Adipocyte (in vitro differentiated cells): ENCODE measurements around the gene TP53I13.

Experiments used
- DNase-seq: peaks from one replicate; pipeline ENCODE4 v3.0.0-alpha.2; 2015; ENCODE audit warnings: low read depth
- H3K27me3 ChIP-seq: replicated peaks from 2 replicates; pipeline ENCODE4 v1.7.0; 2013; ENCODE audit warnings: mild to moderate bottlenecking, low read length, moderate library complexity; ENCODE audit not compliant: control insufficient read depth, insufficient read depth
- H3K36me3 ChIP-seq: 2 replicates; pipeline ENCODE4 v1.7.0; 2013; ENCODE audit warnings: low read length, mild to moderate bottlenecking, moderate library complexity; ENCODE audit not compliant: control insufficient read depth, insufficient read depth, severe bottlenecking
- H3K4me1 ChIP-seq: 2 replicates; pipeline ENCODE4 v1.7.0; 2013; ENCODE audit warnings: mild to moderate bottlenecking, low read length, moderate library complexity; ENCODE audit not compliant: control insufficient read depth, insufficient read depth
- H3K4me3 ChIP-seq: 2 replicates; pipeline ENCODE4 v1.7.0; 2013; ENCODE audit warnings: mild to moderate bottlenecking, low read length, moderate library complexity
- H3K9ac ChIP-seq: 2 replicates; pipeline ENCODE4 v1.7.0; 2013; ENCODE audit warnings: mild to moderate bottlenecking, low read length, moderate library complexity
- H3K9me3 ChIP-seq: 2 replicates; pipeline ENCODE4 v1.7.0; 2013; ENCODE audit warnings: mild to moderate bottlenecking, low read length, moderate library complexity; ENCODE audit not compliant: control insufficient read depth

Gene TP53I13

DNA sequence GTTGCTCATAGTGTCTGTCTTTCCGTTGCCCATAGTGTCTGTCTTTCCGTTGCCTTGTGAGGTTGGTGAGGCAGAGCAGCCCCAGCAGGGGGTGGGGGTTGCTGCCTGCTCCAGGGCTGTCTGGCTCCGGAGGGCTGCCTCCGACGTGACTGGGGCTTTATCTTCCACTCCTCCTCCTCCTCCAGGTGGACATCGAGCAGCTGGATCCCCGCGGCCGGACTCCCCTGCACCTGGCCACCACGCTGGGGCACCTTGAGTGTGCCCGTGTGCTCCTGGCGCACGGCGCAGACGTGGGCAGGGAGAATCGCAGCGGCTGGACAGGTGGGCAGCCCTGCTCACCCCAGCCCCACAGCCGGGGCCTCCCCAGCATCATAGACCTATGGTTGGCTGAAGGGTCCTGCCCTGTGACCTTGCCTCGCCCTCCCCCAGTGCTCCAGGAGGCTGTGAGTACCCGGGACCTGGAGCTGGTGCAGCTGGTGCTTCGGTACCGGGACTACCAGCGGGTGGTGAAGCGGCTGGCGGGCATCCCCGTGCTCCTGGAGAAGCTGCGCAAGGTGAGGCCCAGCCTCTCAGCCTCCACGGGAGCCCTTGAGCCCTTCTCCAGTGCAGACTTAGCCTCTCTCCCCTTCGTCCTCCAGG is 39.2 kb downstream of the TP53I13 start:
- no peaks in the 10 kb centered on the region for H3K27me3 ChIP-seq
- no peak overlapping the region for H3K9ac ChIP-seq
- no peaks in the 10 kb centered on the region for H3K4me1 ChIP-seq
- H3K9me3 ChIP-seq: no peaks in the 10 kb centered on the region
- H3K4me3 ChIP-seq: no peak overlapping the region
- no peak for DNase-seq
- no peaks in the 10 kb centered on the region for H3K36me3 ChIP-seq

DNA sequence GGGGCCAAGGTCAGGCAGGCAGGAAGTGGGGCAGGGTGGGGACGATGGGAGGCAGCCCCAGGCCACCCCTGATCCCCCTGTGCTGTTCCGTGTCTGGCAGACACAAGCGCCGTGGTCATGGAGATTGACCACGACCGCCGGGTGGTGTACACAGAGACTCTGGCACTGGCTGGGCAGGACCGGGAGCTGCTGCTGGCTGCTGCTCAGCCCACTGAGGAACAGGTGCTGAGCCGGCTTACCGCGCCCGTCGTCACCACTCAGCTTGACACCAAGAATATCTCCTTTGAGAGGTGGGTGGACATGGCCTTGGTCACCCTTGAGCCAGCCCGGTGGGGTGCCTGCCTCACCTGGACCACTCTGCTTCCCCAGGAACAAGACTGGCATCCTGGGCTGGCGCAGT is 40.5 kb downstream of the TP53I13 start:
- no peak overlapping the region for H3K9ac ChIP-seq
- no peak for DNase-seq
- no peaks in the 10 kb centered on the region for H3K36me3 ChIP-seq
- H3K4me3 ChIP-seq: no peak overlapping the region
- no peaks in the 10 kb centered on the region for H3K27me3 ChIP-seq
- no peaks in the 10 kb centered on the region for H3K9me3 ChIP-seq
- peaks cover 6% of the 10 kb centered on the region for H3K4me1 ChIP-seq

DNA sequence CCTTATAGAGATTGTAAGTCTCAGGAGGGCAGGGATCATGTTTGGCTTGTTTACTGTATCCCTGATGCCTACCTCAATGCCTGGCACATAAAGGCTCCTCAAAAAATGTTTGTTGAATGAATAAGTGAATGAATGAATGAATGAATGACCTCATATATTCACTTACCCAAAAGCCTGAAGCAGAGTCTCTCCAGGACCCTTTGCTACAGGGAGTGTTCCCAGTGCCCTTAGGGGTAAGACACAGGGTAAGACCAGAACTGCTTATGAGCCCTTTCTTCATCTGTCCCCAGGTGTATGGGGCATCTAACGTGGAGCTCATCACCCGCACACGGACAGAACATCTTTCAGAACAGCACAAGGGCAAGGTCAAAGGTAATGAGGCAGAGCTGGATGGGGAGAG is 41.9 kb downstream of the TP53I13 start:
- no peaks in the 10 kb centered on the region for H3K27me3 ChIP-seq

DNA sequence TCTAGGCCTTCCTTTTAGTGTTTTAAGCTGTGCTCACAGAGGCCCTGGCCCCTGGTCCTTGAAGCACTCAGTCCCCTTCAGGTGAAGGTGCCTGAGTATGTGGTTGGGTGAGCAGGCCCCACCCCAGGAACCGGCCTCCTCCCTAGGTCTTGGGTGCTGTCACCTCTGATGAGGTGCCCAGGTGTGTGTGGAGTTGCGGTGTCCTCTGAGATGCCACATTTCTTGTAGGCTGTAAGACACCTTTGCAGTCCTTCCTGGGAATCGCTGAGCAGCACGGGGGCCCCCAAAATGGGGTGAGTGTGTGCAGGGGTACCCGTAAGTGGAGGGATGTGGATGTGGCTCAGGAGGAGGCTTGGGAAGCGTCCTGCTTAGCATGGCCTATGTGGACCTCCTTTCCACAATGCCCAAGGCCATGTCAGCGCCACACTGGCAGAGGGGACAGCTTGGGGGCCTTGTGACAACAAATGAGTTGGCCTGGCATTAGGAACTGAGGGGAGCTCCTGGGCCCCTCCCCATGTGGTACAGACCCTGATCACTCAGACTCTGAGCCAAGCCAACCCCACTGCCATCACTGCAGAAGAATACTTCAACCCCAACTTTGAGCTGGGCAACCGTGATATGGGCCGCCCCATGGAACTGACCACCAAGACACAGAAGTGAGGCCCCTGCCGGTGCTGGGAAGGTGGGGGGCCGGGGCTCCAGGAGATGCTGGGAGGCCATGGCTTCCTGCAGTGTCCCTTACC is 43.0 kb downstream of the TP53I13 start:
- no peaks in the 10 kb centered on the region for H3K27me3 ChIP-seq
- H3K9me3 ChIP-seq: no peaks in the 10 kb centered on the region
- H3K4me3 ChIP-seq: no peak overlapping the region
- H3K9ac ChIP-seq: no peak overlapping the region
- H3K36me3 ChIP-seq: no peaks in the 10 kb centered on the region
- no peak for DNase-seq
- peaks cover 19% of the 10 kb centered on the region for H3K4me1 ChIP-seq

More for the DNA sequence above, 41.9 kb downstream of the TP53I13 start:
- Histone ChIP-seq H3K9me3 (no peaks in the 10 kb centered on the region), H3K36me3 (no peaks in the 10 kb centered on the region), H3K4me1 (peaks cover 13% of the 10 kb centered on the region), H3K4me3 (no peak overlapping the region), H3K9ac (no peak overlapping the region)
- DNase-seq: no peak

DNA sequence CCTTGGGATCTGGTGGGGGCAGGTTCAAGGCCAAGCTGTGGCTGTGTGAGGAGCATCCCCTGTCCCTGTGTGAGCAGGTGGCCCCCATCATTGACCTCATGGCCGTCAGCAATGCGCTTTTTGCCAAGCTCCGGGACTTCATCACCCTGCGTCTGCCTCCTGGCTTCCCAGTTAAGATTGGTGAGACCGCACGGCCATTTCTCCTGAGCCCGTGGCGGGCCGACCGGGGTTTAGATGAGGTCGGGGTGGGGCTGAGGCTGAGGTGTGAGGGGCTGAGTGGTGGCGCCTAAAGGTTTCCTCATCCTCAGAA is 43.5 kb downstream of the TP53I13 start:
- H3K36me3 ChIP-seq: no peaks in the 10 kb centered on the region
- no peak for DNase-seq

DNA sequence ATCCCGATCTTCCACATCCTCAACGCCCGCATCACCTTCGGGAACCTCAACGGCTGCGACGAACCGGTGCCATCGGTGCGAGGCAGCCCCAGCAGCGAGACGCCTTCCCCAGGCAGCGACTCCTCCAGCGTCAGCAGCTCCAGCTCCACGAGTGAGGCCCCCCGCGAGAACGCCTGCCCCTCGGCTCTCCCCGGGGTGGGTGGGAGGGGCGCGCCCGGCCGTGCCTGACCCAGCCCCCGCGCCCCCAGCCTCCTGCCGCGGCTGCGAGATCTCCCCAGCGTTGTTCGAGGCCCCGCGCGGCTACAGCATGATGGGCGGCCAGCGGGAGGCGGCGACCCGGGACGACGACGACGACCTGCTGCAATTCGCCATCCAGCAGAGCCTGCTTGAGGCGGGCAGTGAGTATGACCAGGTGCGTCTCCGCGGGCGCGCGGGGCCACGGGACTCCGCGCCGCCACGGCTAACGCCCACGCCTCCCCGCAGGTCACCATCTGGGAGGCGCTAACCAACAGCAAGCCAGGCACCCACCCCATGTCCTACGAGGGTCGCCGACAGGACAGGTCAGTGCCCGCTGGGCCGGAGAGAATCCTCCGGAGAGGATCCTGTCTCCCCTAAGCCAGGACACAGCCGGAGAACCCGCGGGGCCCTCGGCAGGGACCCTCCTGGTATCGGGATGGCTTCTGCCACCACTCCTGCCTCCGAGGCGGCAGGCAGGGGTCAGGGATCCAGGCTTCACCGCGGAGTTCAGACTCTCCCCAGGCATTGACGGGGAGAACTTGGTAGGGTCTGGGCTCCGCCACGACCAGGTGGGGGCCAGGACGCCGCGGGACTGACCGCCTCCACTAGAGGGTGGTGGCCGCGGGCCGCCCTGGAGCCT is 44.1 kb downstream of the TP53I13 start:
- H3K4me1 ChIP-seq: peaks cover 23% of the 10 kb centered on the region
- H3K9me3 ChIP-seq: no peaks in the 10 kb centered on the region
- DNase-seq: no peak
- H3K9ac ChIP-seq: no peak overlapping the region
- H3K27me3 ChIP-seq: no peaks in the 10 kb centered on the region
- no peaks in the 10 kb centered on the region for H3K36me3 ChIP-seq
- H3K4me3 ChIP-seq: no peak overlapping the region

More for the DNA sequence above, 43.5 kb downstream of the TP53I13 start:
- no peak overlapping the region for H3K4me3 ChIP-seq
- H3K4me1 ChIP-seq: peaks cover 19% of the 10 kb centered on the region
- H3K27me3 ChIP-seq: no peaks in the 10 kb centered on the region
- H3K9me3 ChIP-seq: no peaks in the 10 kb centered on the region
- H3K9ac ChIP-seq: no peak overlapping the region

DNA sequence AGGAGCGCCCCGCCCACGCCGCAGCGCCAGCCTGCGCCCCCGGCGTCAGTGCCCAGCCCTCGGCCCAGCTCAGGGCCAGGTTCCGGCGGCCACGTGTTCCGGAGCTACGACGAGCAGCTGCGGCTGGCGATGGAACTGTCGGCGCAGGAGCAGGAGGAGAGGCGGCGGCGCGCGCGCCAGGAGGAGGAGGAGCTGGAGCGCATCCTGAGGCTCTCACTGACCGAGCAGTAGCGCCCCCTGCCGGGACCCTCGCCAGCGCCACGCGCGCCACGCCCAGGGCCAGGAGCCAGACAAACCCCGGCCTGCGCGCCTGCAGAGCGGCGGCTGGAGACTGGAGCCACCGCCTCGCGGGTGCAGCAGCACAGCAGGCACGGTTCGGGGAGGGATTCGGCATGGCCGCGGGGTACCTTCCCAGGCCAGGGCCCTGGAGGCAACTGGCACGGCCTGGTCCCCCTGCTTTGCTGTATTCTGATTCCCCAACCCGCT is 44.9 kb downstream of the TP53I13 start:
- H3K36me3 ChIP-seq: no peaks in the 10 kb centered on the region
- H3K4me3 ChIP-seq: peak overlapping the region; percentile 59
- H3K4me1 ChIP-seq: peaks cover 23% of the 10 kb centered on the region
- no peaks in the 10 kb centered on the region for H3K9me3 ChIP-seq
- no peaks in the 10 kb centered on the region for H3K27me3 ChIP-seq
- peak; percentile 90 for DNase-seq
- peak overlapping the region; percentile 75 for H3K9ac ChIP-seq

DNA sequence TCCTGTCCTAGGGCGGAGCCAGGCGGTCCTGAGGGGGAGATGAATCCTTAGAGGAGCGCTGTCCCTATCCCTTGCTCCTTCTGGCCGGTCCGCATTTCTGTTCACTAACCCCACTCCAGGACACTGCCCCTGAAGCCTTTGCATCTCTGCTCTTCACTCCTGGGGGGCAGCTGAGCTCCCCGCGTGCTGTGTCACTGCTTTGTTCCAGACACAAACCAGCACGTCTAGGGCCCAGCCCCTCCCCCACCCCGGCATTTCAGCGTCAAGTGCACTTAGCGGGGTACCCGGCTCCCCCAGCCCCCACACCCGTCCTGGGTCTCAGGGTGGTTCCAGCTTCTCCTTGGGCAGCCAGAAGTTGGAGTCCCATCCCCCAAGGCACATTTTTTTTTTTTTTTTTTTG is 45.4 kb downstream of the TP53I13 start:
- no peaks in the 10 kb centered on the region for H3K27me3 ChIP-seq
- H3K9me3 ChIP-seq: no peaks in the 10 kb centered on the region
- H3K4me1 ChIP-seq: peaks cover 23% of the 10 kb centered on the region
- H3K36me3 ChIP-seq: no peaks in the 10 kb centered on the region
- peak overlapping the region; percentile 75 for H3K9ac ChIP-seq
- H3K4me3 ChIP-seq: peak overlapping the region; percentile 59
- DNase-seq: no peak

DNA sequence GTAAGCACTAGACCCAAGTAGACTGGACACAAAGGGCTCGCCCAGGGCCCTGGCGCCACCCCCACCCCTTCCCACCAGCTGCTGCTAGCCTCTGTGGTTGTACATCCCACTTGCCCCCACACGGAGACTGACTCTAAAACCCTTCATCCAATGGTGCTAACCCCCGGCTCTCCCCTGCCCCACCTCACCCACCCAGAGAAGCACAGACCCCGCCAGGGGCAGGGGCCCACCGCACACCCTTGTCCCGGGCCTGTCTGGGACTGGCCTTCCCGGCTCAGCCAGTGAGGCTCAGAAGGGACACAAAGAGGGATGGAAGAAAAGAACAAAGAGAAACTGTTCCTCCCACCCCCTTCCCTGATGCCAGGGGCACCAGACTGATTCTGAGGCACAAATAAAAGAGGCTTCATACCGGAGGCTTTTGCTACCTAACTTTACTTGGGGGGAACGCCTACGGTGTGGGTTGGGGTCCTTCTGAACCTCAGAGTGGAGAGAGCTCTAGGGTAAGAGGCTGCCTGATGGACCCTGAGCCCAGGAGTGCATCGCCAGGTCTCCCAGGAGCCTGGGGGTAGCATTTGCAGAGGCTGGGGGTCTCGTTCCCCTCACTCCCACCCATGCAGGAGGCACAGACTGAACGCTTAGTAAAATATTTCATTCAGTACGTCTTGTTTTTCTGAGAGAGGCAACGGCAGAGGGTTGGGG is 46.0 kb downstream of the TP53I13 start:
- Histone ChIP-seq H3K36me3 (no peaks in the 10 kb centered on the region), H3K4me1 (peaks cover 23% of the 10 kb centered on the region), H3K9me3 (no peaks in the 10 kb centered on the region), H3K27me3 (no peaks in the 10 kb centered on the region), H3K4me3 (peak overlapping the region; percentile 53), H3K9ac (peak overlapping the region; percentile 19)
- no peak for DNase-seq

DNA sequence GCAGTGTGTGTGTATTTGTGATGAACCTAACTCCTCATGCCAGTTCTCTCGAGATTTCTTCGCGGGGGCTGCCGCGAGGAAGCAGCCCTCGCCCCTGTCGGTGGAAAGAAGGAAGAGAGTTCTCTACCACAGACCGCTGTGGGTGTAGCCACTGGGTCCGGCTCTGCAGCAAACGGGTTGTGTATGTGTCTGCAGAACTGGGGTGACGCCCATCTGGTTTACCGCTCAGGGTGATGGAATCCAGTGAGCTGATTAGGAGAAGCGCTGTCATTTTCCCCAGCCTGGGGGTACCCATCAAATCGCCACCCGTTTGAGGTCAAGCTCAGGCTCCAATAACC is 46.5 kb downstream of the TP53I13 start:
- H3K27me3 ChIP-seq: no peaks in the 10 kb centered on the region
- peaks cover 23% of the 10 kb centered on the region for H3K4me1 ChIP-seq
- no peaks in the 10 kb centered on the region for H3K36me3 ChIP-seq
- peak; percentile 37 for DNase-seq
- peak overlapping the region; percentile 19 for H3K9ac ChIP-seq
- H3K4me3 ChIP-seq: peak overlapping the region; percentile 53
- no peaks in the 10 kb centered on the region for H3K9me3 ChIP-seq
